Fibroblast of lung (primary cell): ENCODE measurements around the gene DRC7. TPM values are rescaled to one million over a fixed set of nuclear protein-coding genes. Genes with fewer than 3 reads are reported as not detected.
"Not testable (repeated sequence)": the region's sequence is repeated elsewhere in the genome, so short reads cannot be mapped to it uniquely, and the experiment has no call there.

Experiments
- DNase-seq, 2 donors: peaks; one replicate each; pipeline versions ENCODE4 v3.0.0 to v3.0.0-alpha.2; 2010; ENCODE audit warnings: low read depth in 2 of 2
- H2AFZ ChIP-seq: 2 replicates; pipeline ENCODE4 v1.5.1; 2012; ENCODE audit warnings: low read length, control low read depth, inconsistent platforms
- H3K27ac ChIP-seq: 2 replicates; pipeline ENCODE4 v1.5.1; 2011; ENCODE audit warnings: low read length, control low read depth; ENCODE audit not compliant: insufficient read depth
- H3K27me3 ChIP-seq: 2 replicates; pipeline ENCODE4 v1.5.1; 2011; ENCODE audit warnings: mild to moderate bottlenecking, low read length; ENCODE audit not compliant: control insufficient read depth, insufficient read depth
- H3K36me3 ChIP-seq: 2 replicates; pipeline ENCODE4 v1.5.1; 2011; ENCODE audit warnings: low read length; ENCODE audit not compliant: control insufficient read depth, insufficient read depth
- H3K4me1 ChIP-seq: 2 replicates; pipeline ENCODE4 v1.5.1; 2011; ENCODE audit warnings: low read length; ENCODE audit not compliant: control insufficient read depth, insufficient read depth; ENCODE audit errors: extremely low read depth
- H3K4me2 ChIP-seq: 2 replicates; pipeline ENCODE4 v1.5.1; 2011; ENCODE audit warnings: low read length, control low read depth; ENCODE audit not compliant: insufficient read depth; ENCODE audit errors: extremely low read depth
- H3K4me3 ChIP-seq, 4 experiments: fragments of 200-600 bp in 1 of 4; sonication (generic) in 1 of 4; replicated peaks in 1 of 4; 2 replicates each; pipeline ENCODE4 v1.5.1; 2011 to 2016; ENCODE audit warnings: low read length in 4 of 4, low read depth in 3 of 4, mild to moderate bottlenecking in 3 of 4, control low read depth in 2 of 4, inconsistent platforms in 1 of 4, mixed read lengths in 1 of 4; ENCODE audit not compliant: insufficient read depth in 1 of 4; ENCODE audit errors: control extremely low read depth in 1 of 4
- H3K79me2 ChIP-seq: 2 replicates; pipeline ENCODE4 v1.5.1; 2012; ENCODE audit warnings: mild to moderate bottlenecking, low read length, inconsistent platforms; ENCODE audit not compliant: control insufficient read depth, insufficient read depth
- H3K9ac ChIP-seq: 2 replicates; pipeline ENCODE4 v1.5.1; 2011; ENCODE audit warnings: mild to moderate bottlenecking, low read length, control low read depth; ENCODE audit not compliant: insufficient read depth
- H3K9me3 ChIP-seq: 2 replicates; pipeline ENCODE4 v1.5.1; 2012; ENCODE audit warnings: low read depth, low read length; ENCODE audit not compliant: control insufficient read depth, insufficient read depth
- H4K20me1 ChIP-seq: 2 replicates; pipeline ENCODE4 v1.5.1; 2011; ENCODE audit warnings: low read length; ENCODE audit not compliant: control insufficient read depth, insufficient read depth; ENCODE audit errors: extremely low read depth
- EZH2 ChIP-seq: IDR thresholded peaks from 2 replicates; pipeline ENCODE4 v1.5.1; 2012; ENCODE audit warnings: low read length, control low read depth, mild to moderate bottlenecking; ENCODE audit errors: missing control alignments
- polyA plus RNA-seq, 2 donors: library from polyadenylated mRNA; depleted of rRNA in 1 of 2; stranded (reverse) in 1 of 2; unstranded in 1 of 2; fragments of >200 nt; gene quantifications; 2 replicates each; pipeline ENCODE4 v1.2.1, GENCODE V29; 2011 to 2012; ENCODE audit warnings: missing spikeins in 1 of 2
- total RNA-seq: library from RNA; depleted of rRNA; stranded (reverse); fragments of >200 nt; gene quantifications from 2 replicates; pipeline ENCODE4 v1.2.1, GENCODE V29; 2014
- TF ChIP-seq, protein P1 (sequence below), 2 donors: IDR thresholded peaks in 1 of 2; conservative IDR thresholded peaks in 1 of 2; 1 replicate in 1 of 2; 2 replicates in 1 of 2; pipeline ENCODE4 v1.5.1; 2011 to 2012; ENCODE audit warnings: low read length in 2 of 2, control low read depth in 1 of 2, inconsistent platforms in 1 of 2, low read depth in 1 of 2, mild to moderate bottlenecking in 1 of 2

The DRC7 gene
- total and polyA plus RNA-seq, 2 donors (not counting 1 experiment from before 2014, with no cell fraction given), result not detected

DNA sequence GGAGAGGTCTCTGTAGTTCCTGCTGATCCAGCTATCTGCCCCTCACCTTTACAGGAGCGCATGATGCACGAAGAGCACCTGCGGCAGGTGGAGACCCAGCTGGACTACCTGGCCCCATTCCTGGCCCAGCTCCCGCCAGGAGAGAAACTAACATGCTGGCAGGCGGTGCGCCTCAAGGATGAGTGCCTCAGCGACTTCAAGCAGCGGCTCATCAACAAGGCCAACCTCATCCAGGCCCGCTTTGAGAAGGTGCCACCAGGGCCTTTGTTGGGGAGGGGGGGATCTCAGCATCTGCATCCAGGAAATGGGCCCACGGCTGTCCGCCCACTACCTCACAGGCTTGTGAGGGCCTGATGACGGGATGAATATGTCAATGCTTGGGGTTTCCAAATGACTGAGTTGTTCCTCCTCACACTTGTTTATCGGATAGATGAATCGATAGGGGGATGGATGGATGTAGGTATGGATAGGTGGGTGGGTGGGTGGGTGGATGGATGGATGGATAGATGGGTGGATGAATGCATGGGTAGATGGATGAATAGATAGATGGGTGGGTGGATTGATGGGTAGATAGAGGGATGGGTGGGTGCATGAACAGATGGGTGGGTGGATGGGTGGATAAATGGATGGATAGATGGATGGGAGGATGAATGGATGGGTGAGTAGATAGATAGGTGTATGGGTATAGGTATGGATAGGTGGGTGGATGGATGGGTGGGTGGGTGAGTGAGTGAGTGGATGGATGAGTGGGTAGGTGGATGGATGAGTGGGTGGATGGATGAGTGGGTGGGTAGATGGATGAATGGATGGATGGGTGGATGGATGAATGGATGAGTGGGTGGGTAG lies 34.0 kb downstream of the DRC7 start:
- TF ChIP-seq, protein P1, sequence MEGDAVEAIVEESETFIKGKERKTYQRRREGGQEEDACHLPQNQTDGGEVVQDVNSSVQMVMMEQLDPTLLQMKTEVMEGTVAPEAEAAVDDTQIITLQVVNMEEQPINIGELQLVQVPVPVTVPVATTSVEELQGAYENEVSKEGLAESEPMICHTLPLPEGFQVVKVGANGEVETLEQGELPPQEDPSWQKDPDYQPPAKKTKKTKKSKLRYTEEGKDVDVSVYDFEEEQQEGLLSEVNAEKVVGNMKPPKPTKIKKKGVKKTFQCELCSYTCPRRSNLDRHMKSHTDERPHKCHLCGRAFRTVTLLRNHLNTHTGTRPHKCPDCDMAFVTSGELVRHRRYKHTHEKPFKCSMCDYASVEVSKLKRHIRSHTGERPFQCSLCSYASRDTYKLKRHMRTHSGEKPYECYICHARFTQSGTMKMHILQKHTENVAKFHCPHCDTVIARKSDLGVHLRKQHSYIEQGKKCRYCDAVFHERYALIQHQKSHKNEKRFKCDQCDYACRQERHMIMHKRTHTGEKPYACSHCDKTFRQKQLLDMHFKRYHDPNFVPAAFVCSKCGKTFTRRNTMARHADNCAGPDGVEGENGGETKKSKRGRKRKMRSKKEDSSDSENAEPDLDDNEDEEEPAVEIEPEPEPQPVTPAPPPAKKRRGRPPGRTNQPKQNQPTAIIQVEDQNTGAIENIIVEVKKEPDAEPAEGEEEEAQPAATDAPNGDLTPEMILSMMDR (conservative IDR thresholded peaks at IDR 0.05 in 1 of 2, IDR thresholded peaks at IDR 0.05 in 1 of 2; ENCODE audit: low read depth in 1 of 2, low read length in 2 of 2), result no peak
- no peak for TF ChIP-seq EZH2
- no peaks in the 10 kb centered on the region for H3K79me2 ChIP-seq
- H3K27me3 ChIP-seq, result no peaks in the 10 kb centered on the region
- no peak overlapping the region for H3K4me2 ChIP-seq
- no peaks in the 10 kb centered on the region for H3K9me3 ChIP-seq
- no peak overlapping the region for H3K9ac ChIP-seq
- no peak for DNase-seq
- no peaks in the 10 kb centered on the region for H3K4me1 ChIP-seq
- H3K36me3 ChIP-seq, result no peaks in the 10 kb centered on the region
- H3K27ac ChIP-seq, result no peak overlapping the region
- H2AFZ ChIP-seq, result no peak overlapping the region
- no peaks in the 10 kb centered on the region for H4K20me1 ChIP-seq
- H3K4me3 ChIP-seq, result no peak overlapping the region

DNA sequence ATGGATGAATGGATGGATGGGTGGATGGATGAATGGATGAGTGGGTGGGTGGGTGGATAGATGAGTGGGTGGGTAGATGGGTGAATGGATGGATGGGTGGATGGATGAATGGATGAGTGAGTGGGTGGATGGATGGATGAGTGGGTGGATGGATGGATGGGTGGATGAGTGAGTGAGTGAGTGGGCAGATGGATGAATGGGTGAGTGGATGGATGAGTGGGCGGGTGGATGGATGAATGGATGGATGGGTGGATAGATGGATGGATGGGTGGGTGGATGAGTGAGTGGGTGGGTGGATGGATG lies 34.5 kb downstream of the DRC7 start:
- Histone ChIP-seq H3K9me3 (no peaks in the 10 kb centered on the region), H4K20me1 (no peaks in the 10 kb centered on the region), H3K4me2 (no peak overlapping the region), H3K27me3 (no peaks in the 10 kb centered on the region), H3K36me3 (no peaks in the 10 kb centered on the region), H3K27ac (no peak overlapping the region), H3K9ac (no peak overlapping the region), H3K4me3 (no peak overlapping the region), H3K79me2 (no peaks in the 10 kb centered on the region), H2AFZ (no peak overlapping the region), H3K4me1 (no peaks in the 10 kb centered on the region)
- TF ChIP-seq, protein P1 (conservative IDR thresholded peaks at IDR 0.05 in 1 of 2, IDR thresholded peaks at IDR 0.05 in 1 of 2; ENCODE audit: low read depth in 1 of 2, low read length in 2 of 2), result no peak
- no peak for TF ChIP-seq EZH2
- no peak for DNase-seq

DNA sequence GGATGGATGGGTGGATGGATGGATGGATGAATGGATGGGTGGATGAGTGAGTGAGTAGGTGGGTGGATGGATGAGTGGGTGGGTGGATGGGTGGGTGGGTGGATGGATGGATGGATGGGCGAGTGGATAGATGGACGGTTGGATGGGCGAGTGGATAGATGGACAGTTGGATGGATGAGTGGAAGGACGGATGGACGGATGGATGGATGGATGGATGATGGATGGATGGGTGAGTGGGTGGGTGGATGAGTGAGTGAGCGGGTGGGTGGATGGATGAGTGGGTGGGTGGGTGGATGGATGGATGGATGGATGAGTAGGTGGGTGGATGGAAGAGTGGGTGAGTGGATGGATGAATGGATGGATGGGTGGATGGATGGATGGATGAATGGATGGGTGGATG lies 35.2 kb downstream of the DRC7 start:
- DNase-seq, H3K9ac ChIP-seq, H3K4me3 ChIP-seq, H3K27me3 ChIP-seq, H3K36me3 ChIP-seq, H3K79me2 ChIP-seq, H2AFZ ChIP-seq, H3K4me2 ChIP-seq, H4K20me1 ChIP-seq, H3K9me3 ChIP-seq, H3K4me1 ChIP-seq, H3K27ac ChIP-seq: not testable (repeated sequence)
